HFFc6 (cell line): ENCODE results near the gene SEMA4D. TPM values are rescaled to one million over a fixed set of nuclear protein-coding genes. Genes with fewer than 3 reads are reported as not detected.

ENCODE experiments used
- DNase-seq: peaks from one replicate; pipeline ENCODE4 v3.0.0-alpha.2; 2018
- H3K27ac Mint-ChIP-seq: 2 replicates; pipeline ENCODE4 v1.8.0; 2020; ENCODE audit warnings: mild to moderate bottlenecking, mixed read lengths
- H3K27me3 Mint-ChIP-seq: 2 replicates; pipeline ENCODE4 v1.8.0; 2021; ENCODE audit warnings: mild to moderate bottlenecking, moderate library complexity, mixed read lengths; ENCODE audit not compliant: insufficient read depth
- H3K36me3 Mint-ChIP-seq: 2 replicates; pipeline ENCODE4 v1.8.0; 2021; ENCODE audit warnings: low read depth, mixed read lengths
- H3K4me1 Mint-ChIP-seq: 2 replicates; pipeline ENCODE4 v1.8.0; 2020; ENCODE audit warnings: low read depth, mixed read lengths
- H3K4me3 Mint-ChIP-seq: 2 replicates; pipeline ENCODE4 v1.8.0; 2020; ENCODE audit warnings: mild to moderate bottlenecking, moderate library complexity, mixed read lengths
- H3K9me3 Mint-ChIP-seq: 2 replicates; pipeline ENCODE4 v1.8.0; 2020; ENCODE audit warnings: mild to moderate bottlenecking, mixed read lengths
- CTCF ChIP-seq: fragments of 200-600 bp; sonication (generic); IDR thresholded peaks from 2 replicates; pipeline ENCODE4 v1.5.0; 2021; ENCODE audit warnings: antibody characterized with exemption, mild to moderate bottlenecking
- total RNA-seq, 6 experiments: library from RNA; stranded (reverse); fragmentation: NEBNext Ultra II Directional; extraction: Animal tissue kit (Norgen Biotek cat#: 25700); gene quantifications; 2 replicates in 1 of 6; 3 replicates in 5 of 6; pipeline ENCODE4 v1.2.3, GENCODE V29; 2021

The SEMA4D gene
- total RNA-seq, 6 experiments from 2014 or later, result not detected

- Mint-ChIP-seq H3K27me3 (peaks cover 9% of the 10 kb centered on the region), H3K9me3 (no peaks in the 10 kb centered on the region; the same call in 1 of the 2 replicates), H3K27ac (no peak overlapping the region), H3K4me3 (no peak overlapping the region), H3K4me1 (no peaks in the 10 kb centered on the region), H3K36me3 (no peaks in the 10 kb centered on the region)
- no peak for DNase-seq
- TF ChIP-seq CTCF, result no peak
Measured at GRCh38 chr9:89497257-89497963, 503 bp downstream of the SEMA4D start.

GRCh38 chr9:89496645-89497256 lies 1.2 kb downstream of the SEMA4D start:
- Mint-ChIP-seq H3K4me1 (no peaks in the 10 kb centered on the region), H3K4me3 (no peak overlapping the region), H3K36me3 (no peaks in the 10 kb centered on the region), H3K27ac (no peak overlapping the region), H3K27me3 (peaks cover 9% of the 10 kb centered on the region), H3K9me3 (no peaks in the 10 kb centered on the region; the same call in 1 of the 2 replicates)
- no peak for TF ChIP-seq CTCF
- no peak for DNase-seq

- no peaks in the 10 kb centered on the region for H3K36me3 Mint-ChIP-seq
- no peak overlapping the region for H3K4me3 Mint-ChIP-seq
- no peak overlapping the region for H3K27ac Mint-ChIP-seq
- no peak for DNase-seq
- peaks cover 6% of the 10 kb centered on the region for H3K27me3 Mint-ChIP-seq
- no peaks in the 10 kb centered on the region; the same call in 1 of the 2 replicates for H3K9me3 Mint-ChIP-seq
- TF ChIP-seq CTCF, result no peak
- no peaks in the 10 kb centered on the region for H3K4me1 Mint-ChIP-seq
Measured at GRCh38 chr9:89495824-89496560, 1.9 kb downstream of the SEMA4D start.

GRCh38 chr9:89494199-89494598 lies 3.7 kb downstream of the SEMA4D start:
- no peak for TF ChIP-seq CTCF
- no peak overlapping the region for H3K4me3 Mint-ChIP-seq
- peaks cover 6% of the 10 kb centered on the region for H3K27me3 Mint-ChIP-seq
- DNase-seq, result no peak
- H3K4me1 Mint-ChIP-seq, result no peaks in the 10 kb centered on the region
- H3K27ac Mint-ChIP-seq, result no peak overlapping the region
- no peaks in the 10 kb centered on the region for H3K36me3 Mint-ChIP-seq
- H3K9me3 Mint-ChIP-seq, result no peaks in the 10 kb centered on the region; the same call in 1 of the 2 replicates

- Mint-ChIP-seq H3K36me3 (no peaks in the 10 kb centered on the region), H3K27ac (no peak overlapping the region)
Measured at GRCh38 chr9:89493671-89494070, 4.2 kb downstream of the SEMA4D start.

More at GRCh38 chr9:89493671-89494070, 4.2 kb downstream of the SEMA4D start:
- H3K4me3 Mint-ChIP-seq, result no peak overlapping the region
- H3K9me3 Mint-ChIP-seq, result no peaks in the 10 kb centered on the region; the same call in 1 of the 2 replicates
- no peak for DNase-seq
- no peaks in the 10 kb centered on the region for H3K4me1 Mint-ChIP-seq
- TF ChIP-seq CTCF, result no peak
- peaks cover 6% of the 10 kb centered on the region for H3K27me3 Mint-ChIP-seq
